ENCODE measurements around the gene NLGN1. TPM values are rescaled to one million over a fixed set of nuclear protein-coding genes. Genes with fewer than 3 reads are reported as not detected.

Gene NLGN1
- total RNA-seq, 1 experiment from 2014 or later, result 5.2 TPM

- no peak overlapping the region for H2BK15ac ChIP-seq (ENCODE audit: low read depth, low read length)
- H3T11ph ChIP-seq (ENCODE audit: low read length), result no peak overlapping the region
- no peak overlapping the region for H3K4ac ChIP-seq (ENCODE audit: low read depth, low read length)
- H4K91ac ChIP-seq (ENCODE audit: insufficient read length, low read depth, low read length), result no peak overlapping the region
- Mint-ChIP-seq H3K4me3 (no peak overlapping the region), H3K27ac (no peak overlapping the region), H3K4me1 (peaks cover 11 to 14% of the 10 kb centered on the region in 2 experiments), H3K9me3 (no peaks in the 10 kb centered on the region), H3K27me3 (ENCODE audit: low read depth) (no peaks in the 10 kb centered on the region), H3K36me3 (ENCODE audit: insufficient read depth in 1 of 3, low read depth in 3 of 3) (peaks cover 0 to 9% (median 3%) of the 10 kb centered on the region in 3 experiments; a peak in 4 of 7 replicates)
- no peaks in the 10 kb centered on the region for H3K79me1 ChIP-seq (ENCODE audit: insufficient read depth, low read depth, low read length, poor library complexity, severe bottlenecking)
- no peaks in the 10 kb centered on the region for H4K20me1 ChIP-seq (ENCODE audit: control insufficient read depth, insufficient read depth, insufficient read length)
- no peak overlapping the region for H3K27ac ChIP-seq (ENCODE audit: insufficient read length, low read depth, low read length)
- H2BK5ac ChIP-seq (ENCODE audit: insufficient read length, low read length), result no peak overlapping the region
- no peak overlapping the region for H3K23ac ChIP-seq (ENCODE audit: insufficient read length, low read depth, low read length)
- no peak for DNase-seq
- H3K9me3 ChIP-seq (ENCODE audit: control insufficient read depth, low read depth, low read length), result no peaks in the 10 kb centered on the region
- H3K27me3 ChIP-seq (ENCODE audit: insufficient read depth, low read length), result no peaks in the 10 kb centered on the region
- H4K8ac ChIP-seq (replicated peaks; ENCODE audit: insufficient read length, low read depth, low read length), result no peak overlapping the region
- no peak overlapping the region for H3K18ac ChIP-seq (ENCODE audit: insufficient read length, low read depth, low read length)
- H3K79me2 ChIP-seq (ENCODE audit: insufficient read depth, low read length), result no peaks in the 10 kb centered on the region
- H2BK120ac ChIP-seq (ENCODE audit: low read depth, low read length, poor library complexity, severe bottlenecking), result no peak overlapping the region
- H2BK12ac ChIP-seq (ENCODE audit: insufficient read length, low read depth, low read length), result no peak overlapping the region
- H3K14ac ChIP-seq (ENCODE audit: insufficient read depth, low read length), result no peak overlapping the region
- WGBS (ENCODE audit: extremely low coverage, insufficient read length, low lambda C conversion rate), result no CpG with 5 or more reads among the region's 1 CpG
- no peak overlapping the region for H3K56ac ChIP-seq (ENCODE audit: insufficient read length, low read depth, low read length)
- no peak overlapping the region for H4K5ac ChIP-seq (ENCODE audit: insufficient read length, low read depth, low read length)
- H2BK20ac ChIP-seq (ENCODE audit: low read depth, low read length, poor library complexity, severe bottlenecking), result no peak overlapping the region
- H2AFZ ChIP-seq (ENCODE audit: low read length), result no peak overlapping the region
- H3K23me2 ChIP-seq (ENCODE audit: insufficient read length, low read depth, low read length, poor library complexity, severe bottlenecking), result no peaks in the 10 kb centered on the region
- TF ChIP-seq CTCF (conservative IDR thresholded peaks at IDR 0.05), result no peak
- no peaks in the 10 kb centered on the region; the same call in 1 of the 2 replicates for H3K4me1 ChIP-seq (ENCODE audit: insufficient read depth, low read length)
- no peak overlapping the region for H3K4me2 ChIP-seq (ENCODE audit: insufficient read depth, insufficient read length, low read length)
- H2AK5ac ChIP-seq (ENCODE audit: insufficient read length, low read length), result no peak overlapping the region
- no peak overlapping the region for H3K9ac ChIP-seq (ENCODE audit: extremely low read depth, insufficient read length, low read length)
Observed at GRCh38 chr3:174278094-174278493, 880.5 kb downstream of the NLGN1 start.

All from H9 (cell line).